Astrocyte (in vitro differentiated cells and primary cell): ENCODE measurements around the gene GABRE. TPM values are rescaled to one million over a fixed set of nuclear protein-coding genes. Genes with fewer than 3 reads are reported as not detected.

ENCODE experiments used
- DNase-seq: peaks from one replicate; pipeline ENCODE4 v3.0.0-alpha.2; 2010; ENCODE audit warnings: low read depth
- FAIRE-seq: peaks from 2 replicates; lab custom pipeline; 2011; peaks lifted over from hg19 to GRCh38; lab: Jason Lieb, UNC
- H2AFZ ChIP-seq: 2 replicates; pipeline ENCODE4 v1.6.0; 2012; ENCODE audit warnings: low read depth, low read length, inconsistent platforms
- H3K27ac ChIP-seq: 2 replicates; pipeline ENCODE4 v1.5.1; 2011; ENCODE audit warnings: low read depth, low read length, inconsistent platforms
- H3K27me3 ChIP-seq: 2 replicates; pipeline ENCODE4 v1.6.0; 2011; ENCODE audit warnings: low read length, inconsistent platforms; ENCODE audit not compliant: insufficient read depth
- H3K36me3 ChIP-seq: 2 replicates; pipeline ENCODE4 v1.5.1; 2011; ENCODE audit warnings: low read length, inconsistent platforms; ENCODE audit not compliant: insufficient read depth
- H3K4me1 ChIP-seq: 2 replicates; pipeline ENCODE4 v1.5.1; 2011; ENCODE audit warnings: low read length, inconsistent platforms; ENCODE audit not compliant: insufficient read depth
- H3K4me2 ChIP-seq: 2 replicates; pipeline ENCODE4 v1.6.0; 2012; ENCODE audit warnings: low read length, inconsistent platforms
- H3K4me3 ChIP-seq: 2 replicates; pipeline ENCODE4 v1.5.1; 2011; ENCODE audit warnings: low read depth, mild to moderate bottlenecking, low read length, inconsistent platforms; ENCODE audit not compliant: insufficient read depth
- H3K79me2 ChIP-seq: 2 replicates; pipeline ENCODE4 v1.6.0; 2012; ENCODE audit warnings: mild to moderate bottlenecking, low read length, inconsistent platforms; ENCODE audit not compliant: insufficient read depth
- H3K9ac ChIP-seq: 2 replicates; pipeline ENCODE4 v1.6.0; 2012; ENCODE audit warnings: mild to moderate bottlenecking, low read length, inconsistent platforms
- H3K9me3 ChIP-seq: 2 replicates; pipeline ENCODE4 v1.5.1; 2012; ENCODE audit warnings: low read depth, mild to moderate bottlenecking, low read length, inconsistent platforms; ENCODE audit not compliant: insufficient read depth
- H4K20me1 ChIP-seq: 2 replicates; pipeline ENCODE4 v1.6.0; 2012; ENCODE audit warnings: low read length, inconsistent platforms; ENCODE audit not compliant: insufficient read depth
- H3K27ac Mint-ChIP-seq: one replicate; pipeline ENCODE4 v1.8.0; 2021; ENCODE audit warnings: mild to moderate bottlenecking, mixed read lengths; ENCODE audit not compliant: unreplicated experiment
- H3K27me3 Mint-ChIP-seq: one replicate; pipeline ENCODE4 v1.8.0; 2021; ENCODE audit warnings: low read depth, mixed read lengths; ENCODE audit not compliant: unreplicated experiment
- H3K36me3 Mint-ChIP-seq: one replicate; pipeline ENCODE4 v1.8.0; 2021; ENCODE audit warnings: low read depth, mixed read lengths; ENCODE audit not compliant: unreplicated experiment
- H3K4me1 Mint-ChIP-seq: one replicate; pipeline ENCODE4 v1.8.0; 2021; ENCODE audit warnings: low read depth, mixed read lengths; ENCODE audit not compliant: unreplicated experiment
- H3K4me3 Mint-ChIP-seq: one replicate; pipeline ENCODE4 v1.8.0; 2021; ENCODE audit warnings: mild to moderate bottlenecking, moderate library complexity, mixed read lengths; ENCODE audit not compliant: unreplicated experiment
- H3K9me3 Mint-ChIP-seq: one replicate; pipeline ENCODE4 v1.8.0; 2021; ENCODE audit warnings: mild to moderate bottlenecking, mixed read lengths; ENCODE audit not compliant: unreplicated experiment
- CTCF ChIP-seq: IDR thresholded peaks from 2 replicates; pipeline ENCODE4 v1.5.1; 2011; ENCODE audit warnings: low read depth, mild to moderate bottlenecking, inconsistent platforms, low read length, moderate library complexity; ENCODE audit not compliant: insufficient read depth
- EZH2 ChIP-seq: IDR thresholded peaks from 2 replicates; pipeline ENCODE4 v1.6.1; 2012; ENCODE audit warnings: mild to moderate bottlenecking, low read length, inconsistent platforms; ENCODE audit not compliant: insufficient read depth
- total RNA-seq: library from RNA; stranded (reverse); gene quantifications from 2 replicates; pipeline ENCODE4 v1.2.1, GENCODE V29; 2021

GABRE gene
- total RNA-seq, 1 donor from 2014 or later, result 1.8 TPM

GRCh38 chrX:151954730-151955129 lies 19.7 kb downstream of the GABRE start:
- no peaks in the 10 kb centered on the region for H3K9me3 Mint-ChIP-seq
- no peak for DNase-seq
- peaks cover 5% of the 10 kb centered on the region for H3K27me3 Mint-ChIP-seq

GRCh38 chrX:151938172-151938571 lies 36.3 kb downstream of the GABRE start:
- no peaks in the 10 kb centered on the region for H3K4me1 ChIP-seq
- no peak overlapping the region for H3K4me2 ChIP-seq
- no peaks in the 10 kb centered on the region for H3K36me3 ChIP-seq
- Mint-ChIP-seq H3K4me3 (no peak overlapping the region), H3K9me3 (no peaks in the 10 kb centered on the region), H3K36me3 (no peaks in the 10 kb centered on the region), H3K27ac (no peak overlapping the region), H3K4me1 (no peaks in the 10 kb centered on the region), H3K27me3 (no peaks in the 10 kb centered on the region)
- no peak for TF ChIP-seq CTCF
- no peak for TF ChIP-seq EZH2
- DNase-seq (no peak), FAIRE-seq (no peak)
- H3K9me3 ChIP-seq, result no peaks in the 10 kb centered on the region
- no peak overlapping the region for H3K27ac ChIP-seq
- no peaks in the 10 kb centered on the region for H3K27me3 ChIP-seq
- no peak overlapping the region for H3K9ac ChIP-seq
- no peaks in the 10 kb centered on the region for H4K20me1 ChIP-seq
- no peak overlapping the region for H3K4me3 ChIP-seq
- no peaks in the 10 kb centered on the region for H3K79me2 ChIP-seq
- H2AFZ ChIP-seq, result no peak overlapping the region

More at GRCh38 chrX:151954730-151955129, 19.7 kb downstream of the GABRE start:
- Mint-ChIP-seq H3K4me1 (no peaks in the 10 kb centered on the region), H3K27ac (no peak overlapping the region), H3K4me3 (no peak overlapping the region), H3K36me3 (no peaks in the 10 kb centered on the region)
- Histone ChIP-seq H4K20me1 (no peaks in the 10 kb centered on the region), H3K4me2 (no peak overlapping the region), H3K9me3 (no peaks in the 10 kb centered on the region), H3K27me3 (no peaks in the 10 kb centered on the region), H2AFZ (no peak overlapping the region), H3K79me2 (no peaks in the 10 kb centered on the region), H3K36me3 (peaks cover 23% of the 10 kb centered on the region), H3K4me1 (no peaks in the 10 kb centered on the region), H3K9ac (no peak overlapping the region), H3K4me3 (no peak overlapping the region), H3K27ac (no peak overlapping the region)
- TF ChIP-seq EZH2 (no peak), CTCF (no peak)
- no peak for FAIRE-seq

GRCh38 chrX:151935358-151935757 lies 39.1 kb downstream of the GABRE start:
- DNase-seq (no peak), FAIRE-seq (no peak)
- H3K4me1 ChIP-seq, result no peaks in the 10 kb centered on the region
- H3K27me3 Mint-ChIP-seq, result no peaks in the 10 kb centered on the region
- H3K27ac Mint-ChIP-seq, result no peak overlapping the region
- H3K27ac ChIP-seq, result no peak overlapping the region
- H3K9ac ChIP-seq, result no peak overlapping the region
- no peak overlapping the region for H2AFZ ChIP-seq
- H3K4me3 ChIP-seq, result no peak overlapping the region
- H3K36me3 Mint-ChIP-seq, result no peaks in the 10 kb centered on the region
- H3K36me3 ChIP-seq, result no peaks in the 10 kb centered on the region
- no peaks in the 10 kb centered on the region for H4K20me1 ChIP-seq
- H3K9me3 ChIP-seq, result no peaks in the 10 kb centered on the region
- no peaks in the 10 kb centered on the region for H3K4me1 Mint-ChIP-seq
- no peaks in the 10 kb centered on the region for H3K79me2 ChIP-seq
- no peaks in the 10 kb centered on the region for H3K9me3 Mint-ChIP-seq
- no peak overlapping the region for H3K4me2 ChIP-seq
- no peak overlapping the region for H3K4me3 Mint-ChIP-seq
- TF ChIP-seq CTCF (no peak), EZH2 (no peak)
- no peaks in the 10 kb centered on the region for H3K27me3 ChIP-seq
